Transverse colon (tissue), 3 donors: Measurements from ENCODE around the gene TP53I11.

ENCODE experiments used
- CTCF ChIP-seq, 5 experiments: fragments of 200-600 bp in 3 of 5; fragments of 450-650 bp in 2 of 5; sonication (generic) in 3 of 5; IDR thresholded peaks; 1 replicate in 2 of 5; 2 replicates in 3 of 5; pipeline ENCODE4 v1.5.1; 2016 to 2017; ENCODE audit warnings: antibody characterized with exemption in 5 of 5, inconsistent platforms in 3 of 5, mild to moderate bottlenecking in 2 of 5, moderate library complexity in 1 of 5
- POLR2A ChIP-seq: fragments of 450-650 bp; IDR thresholded peaks from one replicate; pipeline ENCODE4 v1.6.1; 2016; ENCODE audit warnings: antibody characterized with exemption, mild to moderate bottlenecking, moderate library complexity

GRCh38 chr11:44920451-44920850 lies 30.2 kb downstream of the TP53I11 start:
- TF ChIP-seq CTCF (IDR thresholded peaks at IDR 0.05) (no peak), POLR2A (no peak)
